GM10248 (cell line): ENCODE results near the gene CD163.

Source experiments
- CTCF ChIA-PET: fragments of 300-600 bp; sonication (Branson Sonifier 250); formaldehyde crosslinking; extraction: SDS; loops from one replicate; lab custom pipeline; 2021; ENCODE audit warnings: antibody characterized with exemption; lab: Yijun Ruan, JAX
- POLR2A ChIA-PET: fragments of 350-650 bp; sonication (Branson Sonifier 250); formaldehyde crosslinking; extraction: SDS; loops from one replicate; lab custom pipeline; 2020; ENCODE audit warnings: antibody characterized with exemption; lab: Yijun Ruan, JAX
- DNase-seq: peaks from one replicate; pipeline ENCODE4 v3.0.0; 2012; ENCODE audit errors: extremely low spot score
- CTCF ChIP-seq: IDR thresholded peaks from 2 replicates; pipeline ENCODE4 v1.5.1; 2012; ENCODE audit warnings: mild to moderate bottlenecking, low read depth; ENCODE audit errors: extremely low read depth, missing control alignments, control extremely low read depth

CD163 gene

GRCh38 chr12:7431993-7432685 lies 71.4 kb downstream of the CD163 start:
- no peak for TF ChIP-seq CTCF
- DNase-seq = no peak
- ChIA-PET CTCF (no interaction called here), POLR2A (no interaction called here)
